ENCODE results near the gene PHLPP1. TPM values are rescaled to one million over a fixed set of nuclear protein-coding genes. Genes with fewer than 3 reads are reported as not detected.

PHLPP1 gene
- total and polyA plus RNA-seq, 12 donors: 13.8 to 61.6 (median 37.8) TPM

DNA sequence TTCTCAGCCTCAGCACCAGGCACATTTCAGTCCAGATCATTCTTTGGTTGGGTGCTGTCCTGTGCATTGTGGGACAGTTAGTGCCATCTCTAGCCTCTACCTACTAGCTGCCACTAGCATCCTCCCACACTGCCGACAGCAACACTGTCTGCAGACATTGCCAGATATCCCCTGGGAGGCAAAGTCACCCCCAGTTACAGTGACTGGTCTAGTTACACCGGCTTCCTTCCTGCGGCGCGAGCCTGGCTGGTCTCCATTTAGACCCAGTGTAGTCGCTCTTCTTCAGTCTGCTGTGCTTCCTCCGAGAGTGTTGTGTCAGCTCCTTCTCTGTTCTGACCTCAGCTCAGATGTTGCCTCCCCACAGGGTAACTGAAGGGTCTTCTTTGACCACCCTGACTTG is 283.1 kb downstream of the PHLPP1 start:
- peak overlapping the region in 1 of 5 donors; percentile 56 for H3K27ac ChIP-seq
- DNase-seq: peak in 1 of 7 donors; percentile 41
- intact Hi-C loops (cut with DNase I): no loop called here
- H3K36me3 ChIP-seq (replicated peaks in 1 of 2): no peaks in the 10 kb centered on the region
- peaks cover 11 to 12% of the 10 kb centered on the region in 2 donors for H3K4me1 ChIP-seq (replicated peaks in 1 of 2)
- no peak overlapping the region for H3K4me3 ChIP-seq
- no peaks in the 10 kb centered on the region for H3K27me3 ChIP-seq
- no peaks in the 10 kb centered on the region for H3K9me3 ChIP-seq (replicated peaks in 1 of 3)
- 88 to 99% (median 92%) methylated on average over 7 of the region's 7 CpGs for WGBS, 4 donors
- TF ChIP-seq POLR2A (IDR thresholded peaks at IDR 0.05): no peak
- TF ChIP-seq, protein P1, sequence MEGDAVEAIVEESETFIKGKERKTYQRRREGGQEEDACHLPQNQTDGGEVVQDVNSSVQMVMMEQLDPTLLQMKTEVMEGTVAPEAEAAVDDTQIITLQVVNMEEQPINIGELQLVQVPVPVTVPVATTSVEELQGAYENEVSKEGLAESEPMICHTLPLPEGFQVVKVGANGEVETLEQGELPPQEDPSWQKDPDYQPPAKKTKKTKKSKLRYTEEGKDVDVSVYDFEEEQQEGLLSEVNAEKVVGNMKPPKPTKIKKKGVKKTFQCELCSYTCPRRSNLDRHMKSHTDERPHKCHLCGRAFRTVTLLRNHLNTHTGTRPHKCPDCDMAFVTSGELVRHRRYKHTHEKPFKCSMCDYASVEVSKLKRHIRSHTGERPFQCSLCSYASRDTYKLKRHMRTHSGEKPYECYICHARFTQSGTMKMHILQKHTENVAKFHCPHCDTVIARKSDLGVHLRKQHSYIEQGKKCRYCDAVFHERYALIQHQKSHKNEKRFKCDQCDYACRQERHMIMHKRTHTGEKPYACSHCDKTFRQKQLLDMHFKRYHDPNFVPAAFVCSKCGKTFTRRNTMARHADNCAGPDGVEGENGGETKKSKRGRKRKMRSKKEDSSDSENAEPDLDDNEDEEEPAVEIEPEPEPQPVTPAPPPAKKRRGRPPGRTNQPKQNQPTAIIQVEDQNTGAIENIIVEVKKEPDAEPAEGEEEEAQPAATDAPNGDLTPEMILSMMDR (IDR thresholded peaks at IDR 0.05): no peak

DNA sequence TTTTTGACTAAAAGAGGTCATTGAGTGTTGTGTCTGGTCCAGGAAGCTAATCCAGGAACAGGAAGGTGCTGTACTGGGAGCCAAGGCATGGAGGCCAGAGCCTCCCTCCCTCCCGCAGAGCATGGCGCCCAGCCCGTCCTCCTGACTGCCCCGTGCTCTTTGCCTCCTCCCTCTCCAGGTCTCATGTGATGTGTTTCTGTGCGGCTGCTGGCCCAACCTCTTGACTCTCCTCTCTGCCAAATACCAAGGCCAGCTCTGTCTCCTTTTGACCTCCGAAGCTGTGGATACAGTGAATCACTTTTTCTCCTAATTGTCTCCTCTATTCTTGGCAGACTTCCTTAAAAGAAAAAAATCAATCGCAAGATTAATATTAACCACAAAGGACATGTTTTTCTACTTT is 284.1 kb downstream of the PHLPP1 start:
- Histone ChIP-seq H3K9me3 (replicated peaks in 1 of 3) (no peaks in the 10 kb centered on the region), H3K27me3 (no peaks in the 10 kb centered on the region), H3K4me1 (replicated peaks in 1 of 2) (peaks cover 11 to 12% of the 10 kb centered on the region in 2 donors), H3K4me3 (no peak overlapping the region), H3K27ac (peak overlapping the region in 3 of 5 donors; percentile 56 to 76 (median 73)), H3K36me3 (replicated peaks in 1 of 2) (no peaks in the 10 kb centered on the region)
- peak; percentile 87 to 96 (median 93) for DNase-seq
- 25 to 39% (median 33%) methylated on average over 7 of the region's 7 CpGs for WGBS, 4 donors
- intact Hi-C loops (cut with DNase I): no loop called here
- TF ChIP-seq, protein P1 (IDR thresholded peaks at IDR 0.05): no peak
- TF ChIP-seq POLR2A (IDR thresholded peaks at IDR 0.05): no peak

DNA sequence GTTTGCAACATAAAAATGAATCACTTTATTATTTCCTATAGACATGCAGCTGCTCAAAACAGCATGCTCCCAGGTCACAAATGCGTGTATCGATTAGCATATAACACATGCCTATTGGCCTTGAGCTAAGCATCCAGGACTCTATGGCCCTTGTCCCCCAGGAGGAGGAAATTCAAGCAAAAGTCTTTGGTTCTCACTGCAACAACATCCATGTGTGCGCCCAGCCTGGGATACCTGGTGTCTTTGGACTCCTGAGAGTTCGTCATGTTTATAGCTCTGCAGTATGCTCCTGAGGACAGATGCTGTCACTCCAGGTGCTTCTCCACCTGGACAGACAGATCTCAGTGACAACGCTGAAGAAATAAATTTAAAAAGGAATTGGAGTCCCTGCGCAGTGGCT is 284.6 kb downstream of the PHLPP1 start:
- H3K36me3 ChIP-seq (replicated peaks in 1 of 2): no peaks in the 10 kb centered on the region
- intact Hi-C loops (cut with DNase I): loop anchor here in 1 of 2 donors (10.0 kb wide), 1 partner anchor 425 kb away; the partner anchor contains the start of gene VPS4B
- 73 to 82% (median 76%) methylated on average over 6 of the region's 6 CpGs for WGBS, 4 donors
- TF ChIP-seq, protein P1 (IDR thresholded peaks at IDR 0.05): no peak
- no peak for TF ChIP-seq POLR2A (IDR thresholded peaks at IDR 0.05)
- H3K4me1 ChIP-seq (replicated peaks in 1 of 2): peaks cover 11 to 12% of the 10 kb centered on the region in 2 donors
- H3K27ac ChIP-seq: no peak overlapping the region
- H3K4me3 ChIP-seq: no peak overlapping the region
- peak in 1 of 7 donors; percentile 48 for DNase-seq
- no peaks in the 10 kb centered on the region for H3K9me3 ChIP-seq (replicated peaks in 1 of 3)
- no peaks in the 10 kb centered on the region for H3K27me3 ChIP-seq

DNA sequence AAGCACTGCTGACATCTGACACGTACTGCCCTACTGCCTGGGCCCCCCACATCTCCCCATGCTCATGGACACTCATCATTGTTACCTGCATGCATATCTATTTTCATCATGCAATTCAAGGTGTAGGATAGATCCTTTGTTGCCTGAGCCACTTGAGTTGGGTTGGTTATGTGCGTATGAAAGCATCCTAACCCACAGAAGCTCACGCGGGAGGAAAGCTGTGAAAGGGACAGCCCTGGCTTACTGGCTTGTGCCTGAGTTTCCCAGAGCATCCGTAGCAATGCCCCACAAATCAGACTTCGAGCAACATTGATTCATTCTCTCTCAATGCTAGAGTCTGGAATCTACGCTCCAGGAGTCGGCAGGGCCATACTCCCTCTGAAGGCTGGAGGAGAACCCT is 285.5 kb downstream of the PHLPP1 start:
- H3K27ac ChIP-seq: no peak overlapping the region
- 75 to 91% (median 82%) methylated on average over 8 of the region's 8 CpGs for WGBS, 4 donors
- TF ChIP-seq, protein P1 (IDR thresholded peaks at IDR 0.05): no peak
- no peak for TF ChIP-seq POLR2A (IDR thresholded peaks at IDR 0.05)
- no peak for DNase-seq
- no peaks in the 10 kb centered on the region for H3K9me3 ChIP-seq (replicated peaks in 1 of 3)
- no peaks in the 10 kb centered on the region for H3K27me3 ChIP-seq
- no peaks in the 10 kb centered on the region for H3K36me3 ChIP-seq (replicated peaks in 1 of 2)
- H3K4me1 ChIP-seq (replicated peaks in 1 of 2): peaks cover 11 to 12% of the 10 kb centered on the region in 2 donors
- H3K4me3 ChIP-seq: no peak overlapping the region
- intact Hi-C loops (cut with DNase I): loop anchor here in 1 of 2 donors (10.0 kb wide), 1 partner anchor 424 kb away; the partner anchor contains the start of gene VPS4B
